Sigmoid colon (tissue), 7 donors: Measurements from ENCODE around the gene ABHD5. TPM values are rescaled to one million over a fixed set of nuclear protein-coding genes. Genes with fewer than 3 reads are reported as not detected.
"Not testable (repeated sequence)": the region's sequence is repeated elsewhere in the genome, so short reads cannot be mapped to it uniquely, and the experiment has no call there.

Experiments
- DNase-seq: peaks from one replicate; pipeline ENCODE4 v3.0.0-alpha.2; 2019
- H3K27ac ChIP-seq, 4 donors: fragments of 200-600 bp; sonication (generic); one replicate each; pipeline ENCODE4 v1.5.1; 2016 to 2019; ENCODE audit warnings: mild to moderate bottlenecking in 1 of 4
- H3K27me3 ChIP-seq, 3 donors: fragments of 200-600 bp; sonication (generic); one replicate each; pipeline ENCODE4 v1.5.1; 2019; ENCODE audit warnings: mild to moderate bottlenecking in 1 of 3
- H3K36me3 ChIP-seq, 4 donors: fragments of 200-600 bp; sonication (generic); one replicate each; pipeline ENCODE4 v1.5.1; 2016 to 2019
- H3K4me1 ChIP-seq, 4 donors: fragments of 200-600 bp; sonication (generic); one replicate each; pipeline ENCODE4 v1.5.1; 2017 to 2019
- H3K4me3 ChIP-seq, 4 donors: fragments of 200-600 bp; sonication (generic); one replicate each; pipeline ENCODE4 v1.5.1; 2017 to 2019; ENCODE audit warnings: mild to moderate bottlenecking in 2 of 4, moderate library complexity in 1 of 4
- H3K9me3 ChIP-seq, 4 donors: fragments of 200-600 bp in 3 of 4; sonication (generic) in 3 of 4; one replicate each; pipeline versions ENCODE4 v1.5.1 to v1.6.1; 2013 to 2019
- CTCF ChIP-seq, 4 experiments: fragments of 450-650 bp in 3 of 4; fragments of 200-600 bp in 1 of 4; IDR thresholded peaks; one replicate each; pipeline ENCODE4 v1.5.1; 2016 to 2019; ENCODE audit warnings: antibody characterized with exemption in 4 of 4, mild to moderate bottlenecking in 3 of 4, moderate library complexity in 2 of 4
- EP300 ChIP-seq, 4 donors: sonication (generic); formaldehyde crosslinking; IDR thresholded peaks; one replicate each; pipeline ENCODE4 v1.6.1; 2017; ENCODE audit warnings: antibody characterized with exemption in 4 of 4
- POLR2A ChIP-seq, 2 donors: fragments of 450-650 bp; IDR thresholded peaks; one replicate each; pipeline ENCODE4 v1.6.1; 2016; ENCODE audit warnings: antibody characterized with exemption in 2 of 2, mild to moderate bottlenecking in 2 of 2, moderate library complexity in 2 of 2
- POLR2AphosphoS5 ChIP-seq, 4 donors: sonication (generic); formaldehyde crosslinking; IDR thresholded peaks; one replicate each; pipeline ENCODE4 v1.6.1; 2017; ENCODE audit warnings: antibody characterized with exemption in 4 of 4
- WGBS, 2 donors: extraction: QIAGEN DNeasy Blood & Tissue Kit; methylation state at CpG; one replicate each; pipeline ENCODE4 v1.1.7; 2013; 5-methylcytosine and 5-hydroxymethylcytosine counted together
- intact Hi-C: fragments of 100-400 bp; cut with DNase I; formaldehyde crosslinking; loops from one replicate; pipeline ENCODE4 v1.15.1; 2023
- polyA plus RNA-seq, 3 donors: library from polyadenylated mRNA; stranded (reverse); fragments of 200-250 nt; gene quantifications; one replicate each; pipeline ENCODE4 v1.2.3, GENCODE V29; 2013
- total RNA-seq, 4 donors: library from RNA; depleted of rRNA; stranded (reverse); fragments of >200 nt; gene quantifications; one replicate each; pipeline ENCODE4 v1.1.0, GENCODE V29; 2016
- donor health status: healthy with polysubstance abuse.
- donor health status: Bipolar disorder and iron deficiency.
- donor health status: healthy.

ABHD5 gene
- total and polyA plus RNA-seq, 7 donors: 11.1 to 48.3 (median 22.2) TPM

GRCh38 chr3:43659250-43659880 is 31.4 kb upstream of the ABHD5 start:
- 82 to 88% methylated on average over 13 of the region's 13 CpGs for WGBS, 2 donors
- no peak for TF ChIP-seq POLR2AphosphoS5 (IDR thresholded peaks at IDR 0.05)
- TF ChIP-seq EP300 (IDR thresholded peaks at IDR 0.05): no peak
- TF ChIP-seq CTCF (IDR thresholded peaks at IDR 0.05): no peak
- TF ChIP-seq POLR2A (IDR thresholded peaks at IDR 0.05): no peak

GRCh38 chr3:43661376-43661775 is 29.4 kb upstream of the ABHD5 start:
- H3K4me3 ChIP-seq, H3K27me3 ChIP-seq, H3K36me3 ChIP-seq, H3K4me1 ChIP-seq, H3K27ac ChIP-seq, intact Hi-C loops, H3K9me3 ChIP-seq, DNase-seq: not testable (repeated sequence)
- WGBS, 2 donors: 88 to 97% methylated on average over 1 of the region's 1 CpG

More at GRCh38 chr3:43659250-43659880, 31.4 kb upstream of the ABHD5 start:
- H3K27me3 ChIP-seq: no peaks in the 10 kb centered on the region
- H3K4me3 ChIP-seq: no peak overlapping the region
- peaks cover 0 to 4% (median 0%) of the 10 kb centered on the region in 4 donors for H3K9me3 ChIP-seq
- H3K27ac ChIP-seq: no peak overlapping the region
- H3K4me1 ChIP-seq: no peaks in the 10 kb centered on the region
- no peak for DNase-seq
- H3K36me3 ChIP-seq: no peaks in the 10 kb centered on the region
- intact Hi-C loops: no loop called here

- H3K4me3 ChIP-seq, H3K27ac ChIP-seq, H3K36me3 ChIP-seq, H3K4me1 ChIP-seq, H3K27me3 ChIP-seq, H3K9me3 ChIP-seq, DNase-seq, intact Hi-C loops: not testable (repeated sequence)
- 95 to 98% methylated on average over 3 of the region's 3 CpGs for WGBS, 2 donors
Measured at GRCh38 chr3:43665011-43665410, 25.7 kb upstream of the ABHD5 start.

GRCh38 chr3:43670635-43671522 is 19.9 kb upstream of the ABHD5 start:
- 96 to 97% methylated on average over 5 of the region's 5 CpGs for whole genome bisulfite sequencing, 2 donors
- no peak overlapping the region for H3K27ac ChIP-seq
- no peaks in the 10 kb centered on the region for H3K4me1 ChIP-seq
- no peaks in the 10 kb centered on the region for H3K27me3 ChIP-seq
- no peak for DNase-seq
- TF ChIP-seq POLR2A (IDR thresholded peaks at IDR 0.05) (no peak), POLR2AphosphoS5 (IDR thresholded peaks at IDR 0.05) (no peak), CTCF (IDR thresholded peaks at IDR 0.05) (no peak), EP300 (IDR thresholded peaks at IDR 0.05) (no peak)
- intact Hi-C loops: no loop called here
- no peaks in the 10 kb centered on the region for H3K9me3 ChIP-seq
- H3K36me3 ChIP-seq: no peaks in the 10 kb centered on the region
- H3K4me3 ChIP-seq: no peak overlapping the region

GRCh38 chr3:43674345-43675085 is 16.2 kb upstream of the ABHD5 start:
- H3K36me3 ChIP-seq: no peaks in the 10 kb centered on the region
- H3K4me3 ChIP-seq: no peak overlapping the region
- H3K9me3 ChIP-seq: no peaks in the 10 kb centered on the region
- H3K27ac ChIP-seq: no peak overlapping the region
- 83 to 84% methylated on average over 3 of the region's 3 CpGs for WGBS, 2 donors
- H3K27me3 ChIP-seq: no peaks in the 10 kb centered on the region
- TF ChIP-seq CTCF (IDR thresholded peaks at IDR 0.05): no peak
- no peak for TF ChIP-seq POLR2A (IDR thresholded peaks at IDR 0.05)
- no peak for TF ChIP-seq EP300 (IDR thresholded peaks at IDR 0.05)
- TF ChIP-seq POLR2AphosphoS5 (IDR thresholded peaks at IDR 0.05): no peak
- no peak for DNase-seq
- no peaks in the 10 kb centered on the region for H3K4me1 ChIP-seq
- intact Hi-C loops: no loop called here
